Adrenal gland (tissue), 5 donors: ENCODE results near the gene SLC9C1.

Source experiments
- POLR2A ChIP-seq, 2 donors: fragments of 450-650 bp; IDR thresholded peaks; one replicate each; pipeline ENCODE4 v1.6.1; 2017; ENCODE audit warnings: antibody characterized with exemption in 2 of 2, mild to moderate bottlenecking in 2 of 2, moderate library complexity in 1 of 2
- TF ChIP-seq, protein P1 (sequence below), 6 experiments: fragments of 450-650 bp in 4 of 6; fragments of 200-600 bp in 2 of 6; sonication (generic) in 1 of 6; IDR thresholded peaks; 1 replicate in 5 of 6; 2 replicates in 1 of 6; pipeline versions ENCODE4 v1.5.1 to v1.8.0; 2016 to 2021; ENCODE audit warnings: antibody characterized with exemption in 6 of 6, mild to moderate bottlenecking in 2 of 6, moderate library complexity in 1 of 6
- donor health status: DM: no; HTN: no; CAD: no.

GRCh38 chr3:112134335-112135124, 159.5 kb downstream of the SLC9C1 start:
- TF ChIP-seq, protein P1, sequence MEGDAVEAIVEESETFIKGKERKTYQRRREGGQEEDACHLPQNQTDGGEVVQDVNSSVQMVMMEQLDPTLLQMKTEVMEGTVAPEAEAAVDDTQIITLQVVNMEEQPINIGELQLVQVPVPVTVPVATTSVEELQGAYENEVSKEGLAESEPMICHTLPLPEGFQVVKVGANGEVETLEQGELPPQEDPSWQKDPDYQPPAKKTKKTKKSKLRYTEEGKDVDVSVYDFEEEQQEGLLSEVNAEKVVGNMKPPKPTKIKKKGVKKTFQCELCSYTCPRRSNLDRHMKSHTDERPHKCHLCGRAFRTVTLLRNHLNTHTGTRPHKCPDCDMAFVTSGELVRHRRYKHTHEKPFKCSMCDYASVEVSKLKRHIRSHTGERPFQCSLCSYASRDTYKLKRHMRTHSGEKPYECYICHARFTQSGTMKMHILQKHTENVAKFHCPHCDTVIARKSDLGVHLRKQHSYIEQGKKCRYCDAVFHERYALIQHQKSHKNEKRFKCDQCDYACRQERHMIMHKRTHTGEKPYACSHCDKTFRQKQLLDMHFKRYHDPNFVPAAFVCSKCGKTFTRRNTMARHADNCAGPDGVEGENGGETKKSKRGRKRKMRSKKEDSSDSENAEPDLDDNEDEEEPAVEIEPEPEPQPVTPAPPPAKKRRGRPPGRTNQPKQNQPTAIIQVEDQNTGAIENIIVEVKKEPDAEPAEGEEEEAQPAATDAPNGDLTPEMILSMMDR (IDR thresholded peaks at IDR 0.05), result no peak
- TF ChIP-seq POLR2A (IDR thresholded peaks at IDR 0.05), result no peak
